Astrocyte of the hippocampus (primary cell): Measurements from ENCODE around the gene MEGF6.

Source experiments
- DNase-seq: peaks from one replicate; pipeline ENCODE4 v3.0.0; 2011; ENCODE audit warnings: low read depth, low spot score

Gene MEGF6

DNA sequence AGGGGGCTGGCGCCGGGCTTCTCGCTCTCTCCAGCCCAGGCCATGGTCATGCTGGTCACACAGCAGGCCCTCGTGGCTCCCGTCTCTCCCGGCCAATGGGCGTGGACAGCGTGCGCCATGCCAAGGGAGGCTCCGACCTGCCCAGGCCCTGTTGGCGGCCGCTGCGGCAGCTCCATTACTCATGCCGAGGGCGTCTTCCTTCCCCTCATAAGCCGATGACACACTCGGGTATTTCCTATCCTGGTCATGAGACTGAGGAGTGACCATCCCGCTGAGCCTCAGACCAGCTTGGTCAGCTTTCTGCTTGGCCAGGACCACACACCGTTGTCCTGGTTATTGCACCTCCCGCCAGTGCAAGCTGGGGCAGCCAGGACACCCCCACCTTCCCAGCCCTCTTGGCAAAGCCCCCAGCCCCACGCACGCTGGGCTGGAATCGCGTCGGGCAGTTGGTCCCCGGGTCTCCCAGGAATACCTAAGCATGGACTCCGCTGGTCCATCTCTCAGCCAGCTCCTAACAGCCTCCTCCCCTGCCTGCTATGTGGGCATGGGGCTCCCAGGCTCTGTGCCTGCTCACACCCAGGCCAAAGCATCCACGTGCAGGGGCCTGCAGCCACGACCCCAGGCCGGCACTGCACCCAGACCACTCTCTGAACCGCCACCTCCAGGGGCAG is 107.0 kb downstream of the MEGF6 start:
- DNase-seq = peak; percentile 87

GRCh38 chr1:3503525-3503886 is 107.8 kb downstream of the MEGF6 start:
- DNase-seq = no peak

- DNase-seq = no peak
Measured at GRCh38 chr1:3502641-3503524, 108.4 kb downstream of the MEGF6 start.

DNA sequence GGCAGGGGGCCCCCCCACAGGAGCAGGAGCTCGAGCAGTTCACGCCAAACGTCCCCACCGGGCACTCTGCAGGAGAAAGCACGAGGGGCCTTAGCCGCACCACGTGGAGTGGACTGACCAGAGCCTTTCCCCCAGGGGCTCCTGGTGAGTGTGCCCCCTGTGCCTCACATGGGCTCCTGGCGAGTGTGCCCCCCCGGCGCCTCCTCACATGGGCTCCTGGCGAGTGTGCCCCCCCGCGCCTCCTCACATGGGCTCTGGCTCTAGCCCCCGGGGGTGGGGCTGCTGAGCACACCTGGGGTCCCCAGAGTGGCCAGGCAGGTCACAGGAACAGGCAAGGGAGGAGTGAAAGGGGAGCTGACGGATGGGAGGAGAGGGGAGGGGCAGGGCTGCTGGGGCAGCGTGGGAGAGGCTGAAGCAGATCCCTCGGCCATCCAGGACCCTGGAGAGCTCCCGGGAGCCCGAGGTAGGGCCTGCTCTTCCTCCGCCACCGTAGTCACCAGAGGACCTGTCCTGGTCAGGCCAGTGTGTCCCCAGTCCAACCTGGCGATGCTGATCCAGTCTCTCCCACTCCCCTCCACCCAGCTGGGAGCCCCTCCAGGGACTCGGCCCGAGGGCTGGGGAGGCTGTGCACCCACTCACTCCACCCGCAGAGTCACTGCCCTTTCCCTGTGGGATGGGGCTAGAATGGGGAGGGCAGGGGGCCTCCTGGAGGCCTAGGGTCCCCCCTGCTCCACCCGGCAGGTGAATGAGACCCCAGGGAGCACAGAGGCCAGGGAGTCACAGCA is 109.3 kb downstream of the MEGF6 start:
- peak; percentile 80 for DNase-seq

- no peak for DNase-seq
Measured at GRCh38 chr1:3501437-3501836, 109.9 kb downstream of the MEGF6 start.

GRCh38 chr1:3500265-3500835 is 111.0 kb downstream of the MEGF6 start:
- DNase-seq = no peak

- no peak for DNase-seq
Measured at GRCh38 chr1:3499611-3500010, 111.7 kb downstream of the MEGF6 start.

GRCh38 chr1:3498986-3499385 is 112.3 kb downstream of the MEGF6 start:
- no peak for DNase-seq

GRCh38 chr1:3498246-3498930 is 112.9 kb downstream of the MEGF6 start:
- no peak for DNase-seq

- DNase-seq = no peak
Measured at GRCh38 chr1:3497521-3497920, 113.8 kb downstream of the MEGF6 start.

- no peak for DNase-seq
Measured at GRCh38 chr1:3496916-3497315, 114.4 kb downstream of the MEGF6 start.

DNA sequence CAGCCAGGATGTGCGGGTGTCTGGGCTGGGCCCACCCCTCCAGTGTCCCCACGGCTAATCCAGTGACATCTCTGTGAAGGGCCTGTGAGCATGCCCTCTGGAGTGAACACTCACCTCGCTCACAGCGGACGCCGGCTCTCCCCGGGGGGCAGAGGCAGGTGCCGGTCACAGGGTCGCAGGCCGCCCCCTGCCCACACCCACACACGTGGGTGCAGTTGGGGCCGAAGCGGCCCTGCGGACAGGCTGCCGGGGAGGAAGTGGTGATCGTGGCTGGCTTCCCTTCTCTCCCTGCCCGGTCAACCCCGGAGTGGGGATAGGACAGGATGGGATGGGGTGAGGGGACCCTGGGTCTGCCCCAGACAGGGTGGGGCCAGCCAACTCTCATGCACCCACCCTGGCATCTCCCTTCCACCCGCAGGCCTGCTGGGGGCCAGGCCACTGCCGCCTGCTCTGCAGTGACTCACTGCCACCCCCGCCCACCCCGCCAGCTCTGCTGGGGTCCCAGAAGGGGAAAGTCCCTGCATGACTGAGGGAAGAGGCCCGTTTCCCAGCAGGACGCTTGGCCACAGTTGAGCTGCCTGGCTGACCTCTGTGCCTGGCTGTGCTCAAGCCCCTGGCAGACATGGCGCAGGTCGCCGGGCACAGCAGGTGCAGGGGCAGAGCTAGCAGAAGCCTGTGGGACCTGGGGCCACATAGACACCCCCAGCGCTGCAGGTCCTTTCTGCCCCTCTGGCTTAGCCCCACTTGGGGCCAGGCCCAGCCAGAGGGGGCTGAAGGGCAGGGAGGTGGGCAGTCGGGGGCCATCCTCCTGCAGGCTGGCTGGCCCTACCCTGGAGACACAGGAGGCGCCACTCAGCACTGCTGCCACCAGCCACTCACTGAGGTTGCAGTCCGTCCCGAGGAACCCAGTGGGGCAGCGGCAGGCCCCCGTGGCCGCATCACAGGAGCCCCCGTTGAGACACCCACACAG is 115.2 kb downstream of the MEGF6 start:
- DNase-seq = peak; percentile 85

DNA sequence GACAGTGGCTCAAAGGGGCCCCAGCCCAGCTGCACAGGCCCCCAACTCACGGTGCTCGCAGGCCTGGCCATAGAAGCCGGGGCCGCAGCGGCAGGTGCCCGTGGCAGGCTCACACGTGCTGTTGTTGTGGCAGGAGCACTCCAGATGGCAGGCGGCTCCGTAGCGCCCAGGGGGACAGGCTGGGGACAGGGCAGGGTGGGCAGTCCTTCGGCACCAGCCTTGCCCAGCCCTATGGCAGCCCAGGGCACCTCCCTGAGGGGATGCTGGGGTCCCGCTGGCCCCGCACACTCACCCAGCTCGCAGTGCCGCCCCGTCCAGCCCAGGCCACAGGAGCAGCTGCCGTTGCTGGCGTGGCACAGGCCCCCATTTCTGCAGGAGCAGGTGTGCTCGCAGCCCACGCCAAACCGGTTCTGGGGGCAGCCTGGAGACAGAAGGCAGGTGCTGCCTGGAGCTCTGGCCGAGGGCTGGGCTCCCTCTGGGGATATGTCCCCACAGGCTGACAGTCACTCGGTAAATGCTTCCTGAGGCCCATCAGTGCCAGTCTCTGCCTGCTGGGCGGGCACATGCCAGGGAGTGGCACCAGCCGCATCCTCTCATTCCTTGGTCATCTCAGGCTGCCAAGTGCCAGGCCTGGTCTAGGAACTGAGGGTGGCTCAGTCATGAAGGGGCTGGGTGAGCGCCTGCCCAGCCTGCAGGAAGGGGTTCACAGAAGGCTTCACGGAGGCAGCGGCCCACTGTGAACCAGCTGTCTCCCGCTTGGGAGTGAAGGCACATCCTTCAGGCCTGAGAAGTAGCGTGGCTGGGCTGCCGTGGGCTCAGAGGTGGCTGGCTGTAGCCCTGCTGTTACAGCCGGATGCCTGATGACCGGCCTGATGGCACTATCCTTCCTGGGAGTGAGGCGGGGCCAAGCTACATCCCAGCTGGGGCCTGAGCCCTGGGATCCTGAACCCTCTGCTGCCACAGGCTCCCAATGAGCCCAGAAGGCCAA is 116.7 kb downstream of the MEGF6 start:
- DNase-seq = no peak

DNA sequence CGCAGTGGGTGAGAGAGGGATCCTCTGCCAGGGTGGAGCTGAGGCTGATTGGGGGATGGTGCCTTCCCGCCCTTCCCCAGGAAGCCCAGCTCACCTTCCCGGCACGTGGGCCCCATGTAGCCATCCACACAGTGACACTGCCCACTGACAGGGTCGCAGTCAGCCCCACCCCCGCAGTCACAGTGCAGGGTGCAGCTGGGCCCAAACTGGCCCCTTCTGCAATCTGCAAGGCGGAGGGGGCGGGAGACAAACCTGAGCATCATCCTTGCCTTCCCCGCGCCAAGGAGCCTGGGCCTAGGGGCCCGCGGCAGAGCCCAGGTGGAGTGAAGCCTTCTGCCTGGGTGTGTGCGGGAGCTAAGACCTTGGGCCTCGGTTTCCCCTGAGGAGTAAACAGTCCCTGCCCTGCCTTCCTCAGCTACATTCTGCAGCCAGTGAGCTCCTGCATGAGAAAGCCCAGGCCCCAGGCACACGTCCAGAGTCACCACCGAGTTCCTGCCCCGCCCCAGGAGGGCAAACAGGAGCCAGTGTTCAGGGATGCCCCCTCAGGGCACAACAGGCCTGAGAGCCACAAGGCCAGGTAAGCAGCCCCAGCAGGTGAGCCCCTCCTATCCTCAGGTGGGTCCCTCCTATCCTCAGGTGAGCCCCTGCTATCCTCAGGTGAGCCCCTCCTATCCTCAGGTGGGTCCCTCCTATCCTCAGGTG is 118.6 kb downstream of the MEGF6 start:
- no peak for DNase-seq

GRCh38 chr1:3491291-3492246 is 119.7 kb downstream of the MEGF6 start:
- peak; percentile 81 for DNase-seq

GRCh38 chr1:3490046-3490745 is 121.1 kb downstream of the MEGF6 start:
- DNase-seq = no peak

- no peak for DNase-seq
Measured at GRCh38 chr1:3488432-3488831, 122.9 kb downstream of the MEGF6 start.
